NT2/D1 (cell line): ENCODE measurements around the gene BSND.

Source experiments
- DNase-seq: peaks from one replicate; pipeline ENCODE4 v3.0.0-alpha.2; 2011; ENCODE audit warnings: low read depth, low spot score
- H3K27me3 ChIP-seq: 2 replicates; pipeline ENCODE4 v1.6.0; 2011; ENCODE audit warnings: mild to moderate bottlenecking; ENCODE audit not compliant: insufficient read length, insufficient read depth
- H3K36me3 ChIP-seq: 2 replicates; pipeline ENCODE4 v1.6.1; 2011; ENCODE audit warnings: mild to moderate bottlenecking, low read length, mixed read lengths; ENCODE audit not compliant: insufficient read depth, insufficient read length
- H3K4me1 ChIP-seq: 2 replicates; pipeline ENCODE4 v1.5.1; 2011; ENCODE audit not compliant: insufficient read depth, insufficient read length
- H3K4me3 ChIP-seq: 2 replicates; pipeline ENCODE4 v1.5.1; 2011; ENCODE audit warnings: low read depth; ENCODE audit not compliant: insufficient read length
- H3K9ac ChIP-seq: 2 replicates; pipeline ENCODE4 v1.6.0; 2011; ENCODE audit warnings: low read depth; ENCODE audit not compliant: insufficient read length
- H3K9me3 ChIP-seq: 2 replicates; pipeline ENCODE4 v1.5.1; 2011; ENCODE audit warnings: mild to moderate bottlenecking, low read length; ENCODE audit not compliant: insufficient read depth
- SUZ12 ChIP-seq: IDR thresholded peaks from 2 replicates; pipeline ENCODE4 v1.6.1; 2011; ENCODE audit not compliant: insufficient read length, insufficient read depth; ENCODE audit errors: extremely low read depth
- YY1 ChIP-seq: IDR thresholded peaks from 2 replicates; pipeline ENCODE4 v1.6.1; 2011; ENCODE audit not compliant: insufficient read length, insufficient read depth
- ZNF274 ChIP-seq: IDR thresholded peaks from 2 replicates; pipeline ENCODE4 v1.6.1; 2011; ENCODE audit warnings: mild to moderate bottlenecking, low read depth, low read length

Gene BSND

DNA sequence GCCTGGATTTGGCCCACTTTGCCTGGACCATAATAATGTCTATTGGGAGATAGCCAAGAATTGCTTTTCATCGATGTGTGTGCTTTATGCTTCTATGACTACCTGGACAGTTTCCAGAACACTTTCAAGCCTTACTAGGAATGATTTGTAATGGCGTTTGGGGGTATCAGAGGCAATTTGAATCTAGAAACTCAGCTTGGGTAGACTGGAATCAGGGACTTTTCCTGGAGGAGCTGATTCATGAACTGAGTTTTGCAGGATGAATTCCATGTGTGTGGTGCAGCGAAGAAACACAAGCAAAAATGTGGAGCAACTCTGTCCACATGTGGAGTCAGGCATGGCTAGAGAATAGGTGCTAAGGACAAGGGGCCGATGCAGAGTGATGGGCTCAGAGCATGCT lies 30.2 kb upstream of the BSND start:
- Histone ChIP-seq H3K36me3 (no peaks in the 10 kb centered on the region), H3K4me1 (peaks cover 4% of the 10 kb centered on the region), H3K4me3 (no peak overlapping the region), H3K27me3 (no peaks in the 10 kb centered on the region), H3K9ac (no peak overlapping the region), H3K9me3 (peaks cover 4% of the 10 kb centered on the region; the same call in 1 of the 2 replicates)
- DNase-seq = no peak
- TF ChIP-seq YY1 (no peak), SUZ12 (no peak), ZNF274 (no peak)

- DNase-seq = no peak
- no peaks in the 10 kb centered on the region for H3K27me3 ChIP-seq
Observed at GRCh38 chr1:54969879-54970278, 28.9 kb upstream of the BSND start.

DNA sequence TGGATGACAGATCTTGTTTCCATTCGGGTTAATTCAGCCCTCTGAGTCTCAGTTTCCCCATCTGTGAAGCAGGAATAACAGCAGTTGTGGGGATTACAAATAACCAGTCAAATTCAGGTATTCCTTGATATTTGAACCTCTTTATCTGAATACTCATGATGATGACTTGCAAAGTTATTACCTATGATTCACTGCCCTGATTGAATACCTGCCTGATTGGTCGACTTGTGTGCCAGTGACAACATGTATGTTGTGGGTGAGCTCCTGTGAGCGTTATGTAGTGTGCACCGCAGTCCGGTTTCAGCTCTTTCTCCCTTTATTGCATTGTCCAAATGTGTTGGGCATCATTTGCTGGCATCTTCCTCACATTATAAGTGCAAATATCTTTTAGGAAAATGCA lies 27.8 kb upstream of the BSND start:
- no peak for DNase-seq
- Histone ChIP-seq H3K27me3 (no peaks in the 10 kb centered on the region), H3K9ac (no peak overlapping the region), H3K9me3 (no peaks in the 10 kb centered on the region), H3K36me3 (no peaks in the 10 kb centered on the region), H3K4me3 (no peak overlapping the region), H3K4me1 (peaks cover 4% of the 10 kb centered on the region)
- TF ChIP-seq ZNF274 = no peak
- no peak for TF ChIP-seq YY1
- TF ChIP-seq SUZ12 = no peak

More at GRCh38 chr1:54969879-54970278, 28.9 kb upstream of the BSND start:
- Histone ChIP-seq H3K4me3 (no peak overlapping the region), H3K9me3 (no peaks in the 10 kb centered on the region), H3K9ac (no peak overlapping the region), H3K36me3 (no peaks in the 10 kb centered on the region), H3K4me1 (peaks cover 4% of the 10 kb centered on the region)
- TF ChIP-seq YY1 (no peak), ZNF274 (no peak), SUZ12 (no peak)

DNA sequence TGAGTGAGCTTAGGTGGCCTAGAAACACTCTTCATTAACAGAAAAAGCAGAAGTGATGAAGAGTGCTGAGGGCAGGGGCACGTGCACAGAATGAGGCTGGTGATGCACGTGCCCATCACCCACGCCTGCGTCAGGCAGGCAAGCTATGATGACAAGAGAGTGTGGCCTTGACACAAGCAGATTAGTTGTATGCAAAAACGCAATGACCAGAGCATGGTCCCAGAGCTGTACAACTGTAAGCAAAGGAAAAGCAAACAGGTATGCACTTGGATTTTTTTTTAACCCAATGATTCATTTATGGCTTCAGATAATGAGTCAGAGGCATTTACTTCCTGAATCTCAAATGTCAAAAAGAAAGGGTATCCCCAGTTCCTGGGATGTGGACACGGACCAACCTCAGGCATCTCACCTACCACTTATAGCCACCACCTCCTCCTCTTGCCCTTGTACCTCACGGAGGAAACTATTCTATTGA lies 27.4 kb upstream of the BSND start:
- TF ChIP-seq YY1 (no peak), ZNF274 (no peak), SUZ12 (no peak)
- Histone ChIP-seq H3K4me1 (peaks cover 4% of the 10 kb centered on the region), H3K9me3 (no peaks in the 10 kb centered on the region), H3K27me3 (no peaks in the 10 kb centered on the region), H3K36me3 (no peaks in the 10 kb centered on the region), H3K4me3 (no peak overlapping the region), H3K9ac (no peak overlapping the region)
- no peak for DNase-seq

GRCh38 chr1:54972436-54972835 lies 26.3 kb upstream of the BSND start:
- H3K9me3 ChIP-seq = no peaks in the 10 kb centered on the region
- peaks cover 4% of the 10 kb centered on the region for H3K4me1 ChIP-seq
- no peak overlapping the region for H3K9ac ChIP-seq
- no peaks in the 10 kb centered on the region for H3K36me3 ChIP-seq
- no peak overlapping the region for H3K4me3 ChIP-seq
- no peak for DNase-seq
- H3K27me3 ChIP-seq = no peaks in the 10 kb centered on the region
- TF ChIP-seq YY1 = no peak
- no peak for TF ChIP-seq ZNF274
- no peak for TF ChIP-seq SUZ12

DNA sequence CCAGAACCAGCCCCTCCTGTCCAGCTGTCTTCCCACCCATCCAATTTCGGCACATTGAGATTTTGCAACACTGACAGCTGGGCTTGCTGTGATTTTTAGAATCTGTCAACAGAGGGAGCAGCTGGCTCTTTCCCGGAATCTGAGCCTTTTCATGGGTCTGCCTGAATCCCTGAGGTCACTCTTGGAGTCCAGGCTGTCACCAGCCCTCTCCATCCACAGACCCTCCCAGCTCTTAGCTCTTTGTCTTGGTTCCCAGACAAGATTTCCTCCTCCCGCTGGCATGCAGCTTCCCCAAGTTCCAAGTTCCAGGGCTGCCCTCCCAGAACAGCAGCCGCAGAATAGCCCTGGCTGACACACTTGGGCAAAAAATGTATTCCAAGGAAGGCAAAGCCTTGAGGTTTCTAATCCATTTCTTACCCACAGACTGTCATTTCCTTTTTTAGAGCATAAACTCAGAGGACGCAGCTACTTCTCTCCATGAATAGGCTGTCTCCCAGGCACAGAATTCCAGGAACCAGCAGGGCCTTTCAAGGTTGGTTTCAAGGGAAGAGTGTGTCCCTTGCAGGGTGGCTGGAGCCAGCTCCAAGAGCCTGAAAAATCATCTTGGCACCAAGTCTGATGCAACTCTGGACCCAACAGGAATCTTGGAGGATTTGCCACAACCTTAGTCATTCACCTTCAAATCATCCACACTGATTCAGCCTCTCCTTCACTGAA lies 25.4 kb upstream of the BSND start:
- Histone ChIP-seq H3K9me3 (no peaks in the 10 kb centered on the region), H3K9ac (no peak overlapping the region)
- peak; percentile 71 for DNase-seq

DNA sequence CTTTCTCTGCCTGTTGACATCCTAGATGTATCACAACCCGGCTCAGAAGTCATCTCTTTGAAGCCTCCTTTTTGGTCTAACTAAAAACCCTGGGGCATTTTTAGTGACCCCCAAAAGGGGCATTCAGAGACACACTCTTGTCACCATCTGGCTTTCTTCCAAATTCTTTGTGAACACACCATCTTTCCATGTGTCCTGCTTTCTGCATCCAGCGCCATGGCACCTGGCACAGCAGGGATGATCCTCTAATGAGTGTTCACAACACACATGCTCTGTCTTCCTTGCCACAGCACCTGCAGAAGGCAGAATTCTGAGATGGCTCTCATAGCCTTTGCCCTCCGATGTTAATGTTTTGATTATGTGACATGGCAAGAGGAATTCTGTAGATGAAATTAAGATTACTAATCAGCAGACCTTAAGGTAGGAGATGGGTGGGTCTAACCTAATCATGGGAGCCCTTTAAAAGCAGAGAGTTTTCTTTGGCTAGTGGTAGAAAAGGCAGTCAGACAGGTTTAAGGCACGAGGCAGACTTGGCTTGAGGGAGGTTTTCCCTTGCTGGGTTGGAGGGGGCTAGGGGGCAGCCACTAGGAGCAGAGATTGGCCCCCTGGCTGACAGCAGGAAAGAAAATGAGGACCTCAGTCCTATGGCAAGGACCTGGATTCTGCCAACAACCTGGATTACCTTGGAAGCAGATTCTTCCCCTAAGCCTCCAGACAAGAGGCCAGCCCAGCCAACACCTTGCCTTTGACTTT lies 23.2 kb upstream of the BSND start:
- Histone ChIP-seq H3K27me3 (peaks cover 20% of the 10 kb centered on the region), H3K9ac (no peak overlapping the region), H3K4me1 (peaks cover 21% of the 10 kb centered on the region), H3K36me3 (no peaks in the 10 kb centered on the region), H3K4me3 (no peak overlapping the region), H3K9me3 (no peaks in the 10 kb centered on the region)
- no peak for TF ChIP-seq YY1
- TF ChIP-seq SUZ12 = no peak
- no peak for TF ChIP-seq ZNF274
- no peak for DNase-seq

More for the DNA sequence above, 25.4 kb upstream of the BSND start:
- Histone ChIP-seq H3K4me3 (no peak overlapping the region), H3K27me3 (no peaks in the 10 kb centered on the region), H3K36me3 (no peaks in the 10 kb centered on the region), H3K4me1 (peaks cover 11% of the 10 kb centered on the region)
- TF ChIP-seq ZNF274 (no peak), SUZ12 (no peak), YY1 (no peak)
